Renal cortical epithelial cell (primary cell): ENCODE results near the gene SLC38A10. TPM values are rescaled to one million over a fixed set of nuclear protein-coding genes. Genes with fewer than 3 reads are reported as not detected.

Experiments
- DNase-seq: peaks from one replicate; pipeline ENCODE4 v3.0.0-alpha.2; 2011; ENCODE audit warnings: low read depth
- total RNA-seq: library from RNA; depleted of rRNA; stranded (reverse); fragments of >200 nt; gene quantifications from 2 replicates; pipeline ENCODE4 v1.2.3, GENCODE V29; 2014

SLC38A10 gene
- total RNA-seq, 1 donor from 2014 or later = 127 TPM

DNA sequence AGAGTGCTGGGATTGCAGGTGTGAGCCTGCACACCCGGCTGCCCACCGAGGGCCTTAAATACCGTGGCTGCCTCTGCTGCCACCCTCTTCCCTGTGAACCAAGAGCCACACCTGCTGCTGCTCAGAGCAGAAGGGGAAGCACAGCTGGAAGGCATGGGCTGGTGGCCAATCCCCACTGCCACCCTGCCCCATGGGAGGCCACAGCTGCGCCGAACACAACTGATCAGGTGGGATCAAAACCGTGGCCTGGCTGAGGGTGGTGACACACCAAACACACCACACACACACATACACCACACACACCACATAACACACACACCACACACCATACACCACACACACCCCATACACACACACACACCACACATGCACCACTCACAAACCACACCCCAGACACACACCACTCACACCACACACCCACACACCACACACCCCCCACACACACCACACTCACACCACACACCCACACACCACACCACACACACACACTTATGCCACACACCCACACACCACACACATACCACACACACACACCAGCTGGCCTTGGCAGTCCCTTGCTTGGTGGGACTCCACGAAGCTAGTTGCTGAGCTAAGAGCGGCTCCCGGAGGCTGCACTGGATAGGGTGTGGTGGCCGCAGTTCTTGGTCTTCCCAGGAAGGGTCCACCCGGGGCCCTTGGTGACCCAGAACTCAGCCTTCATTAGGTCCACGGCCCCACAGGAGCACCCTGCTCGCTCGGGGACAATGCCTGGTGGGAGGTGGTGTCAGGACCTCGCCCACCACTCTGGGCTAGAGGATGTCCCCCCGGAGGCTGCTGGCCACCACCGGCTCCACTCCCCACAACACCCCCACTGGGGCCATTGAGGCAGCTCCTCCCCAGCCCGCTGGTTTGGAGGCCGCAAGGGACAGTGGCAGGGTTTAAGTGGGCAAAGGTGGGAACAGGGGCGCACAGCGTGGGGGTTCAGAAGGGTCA is 87.2 kb downstream of the SLC38A10 start:
- DNase-seq = no peak

DNA sequence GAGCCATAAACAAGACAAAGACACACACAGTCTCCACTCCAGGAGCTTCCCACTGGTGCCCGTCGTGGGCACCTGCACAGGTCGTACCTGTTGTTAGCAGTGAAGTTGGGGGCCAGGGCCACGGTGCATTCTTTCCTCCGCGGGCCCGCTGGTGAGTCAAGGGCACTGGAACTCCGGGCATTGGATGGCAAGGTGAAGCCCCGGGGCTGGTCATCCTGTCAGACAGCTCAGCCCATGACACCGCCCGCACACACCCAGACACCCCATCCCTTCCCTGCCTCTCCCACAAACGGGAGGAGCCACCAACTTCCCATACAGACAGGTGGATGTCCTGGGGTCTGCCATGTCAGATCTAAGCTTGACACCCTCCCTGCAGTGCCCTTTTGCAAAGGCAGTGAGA is 88.5 kb downstream of the SLC38A10 start:
- DNase-seq = no peak

DNA sequence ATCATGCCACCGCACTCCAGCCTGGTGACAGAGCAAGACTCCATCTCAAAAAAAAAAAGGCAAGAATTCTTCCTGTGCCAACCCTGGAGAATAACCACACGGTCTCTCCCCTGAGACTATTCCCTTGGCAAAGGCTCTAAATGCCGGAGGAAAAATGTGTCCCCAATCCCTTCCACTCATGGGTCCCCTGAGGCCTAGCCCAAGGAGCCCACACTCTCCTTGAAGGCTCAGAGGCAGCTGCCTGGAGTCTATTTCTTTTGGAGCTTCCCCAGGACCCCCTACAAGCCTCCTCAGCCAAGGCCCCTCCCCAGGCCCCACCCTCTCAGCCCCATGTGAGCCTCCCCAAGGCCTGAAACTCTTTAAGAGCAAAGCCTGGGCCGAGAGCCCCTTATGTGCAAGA is 88.9 kb downstream of the SLC38A10 start:
- no peak for DNase-seq

DNA sequence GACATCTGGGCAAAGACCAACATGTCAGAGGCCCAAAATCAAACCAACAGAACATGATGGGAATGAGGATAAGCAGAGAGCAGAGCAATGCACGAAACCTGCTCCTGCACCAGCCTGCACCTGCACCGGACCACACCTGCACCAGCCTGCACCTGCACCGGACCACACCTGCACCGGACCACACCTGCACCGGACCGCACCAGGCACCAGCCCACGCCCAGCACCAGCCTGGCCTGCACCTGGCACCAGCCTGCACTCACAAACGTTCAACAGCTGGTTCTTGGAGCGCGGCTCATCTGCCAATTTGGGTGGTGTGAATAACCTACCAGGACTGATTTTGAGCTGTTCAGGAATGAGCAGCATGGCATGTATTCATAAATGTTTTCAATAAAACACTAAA is 90.5 kb downstream of the SLC38A10 start:
- DNase-seq = no peak

DNA sequence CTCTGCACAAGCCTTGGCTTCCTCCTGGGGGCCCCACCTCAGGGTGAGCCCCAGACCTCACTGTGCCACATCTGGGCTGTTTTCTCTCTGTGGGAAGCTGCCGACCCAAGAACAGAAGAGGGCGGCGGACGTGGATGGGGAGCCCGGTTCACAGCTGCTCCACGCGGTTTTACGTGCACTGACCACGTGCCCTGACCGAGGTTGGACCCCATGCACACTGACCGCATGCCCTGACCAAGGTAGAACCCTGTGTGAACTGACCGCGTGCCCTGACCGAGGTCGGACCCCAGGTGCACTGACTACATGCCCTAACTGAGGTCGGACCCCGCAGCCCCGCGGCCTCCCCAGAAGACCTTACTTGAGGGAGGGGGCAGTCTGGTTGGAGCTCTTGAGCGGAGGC is 92.0 kb downstream of the SLC38A10 start:
- no peak for DNase-seq

DNA sequence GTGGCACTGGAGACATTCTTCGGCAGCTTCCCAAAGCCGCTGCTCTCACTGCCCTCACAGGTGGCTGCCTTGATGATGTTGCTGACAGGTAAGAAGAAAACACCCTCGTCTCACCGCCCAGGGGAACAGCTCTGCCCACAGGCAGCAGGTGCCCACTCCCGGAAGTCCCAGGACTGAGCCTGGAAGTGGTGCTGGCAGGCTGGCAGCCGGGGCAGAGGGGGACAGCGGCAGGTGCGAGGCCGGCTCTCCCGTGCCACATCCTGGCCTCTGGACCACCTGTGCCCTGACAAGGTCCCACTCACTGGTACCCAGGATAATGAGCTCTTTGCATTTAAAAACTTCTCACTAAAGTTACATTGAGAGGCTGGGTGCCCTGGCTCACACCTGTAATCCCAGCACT is 92.8 kb downstream of the SLC38A10 start:
- DNase-seq = no peak

DNA sequence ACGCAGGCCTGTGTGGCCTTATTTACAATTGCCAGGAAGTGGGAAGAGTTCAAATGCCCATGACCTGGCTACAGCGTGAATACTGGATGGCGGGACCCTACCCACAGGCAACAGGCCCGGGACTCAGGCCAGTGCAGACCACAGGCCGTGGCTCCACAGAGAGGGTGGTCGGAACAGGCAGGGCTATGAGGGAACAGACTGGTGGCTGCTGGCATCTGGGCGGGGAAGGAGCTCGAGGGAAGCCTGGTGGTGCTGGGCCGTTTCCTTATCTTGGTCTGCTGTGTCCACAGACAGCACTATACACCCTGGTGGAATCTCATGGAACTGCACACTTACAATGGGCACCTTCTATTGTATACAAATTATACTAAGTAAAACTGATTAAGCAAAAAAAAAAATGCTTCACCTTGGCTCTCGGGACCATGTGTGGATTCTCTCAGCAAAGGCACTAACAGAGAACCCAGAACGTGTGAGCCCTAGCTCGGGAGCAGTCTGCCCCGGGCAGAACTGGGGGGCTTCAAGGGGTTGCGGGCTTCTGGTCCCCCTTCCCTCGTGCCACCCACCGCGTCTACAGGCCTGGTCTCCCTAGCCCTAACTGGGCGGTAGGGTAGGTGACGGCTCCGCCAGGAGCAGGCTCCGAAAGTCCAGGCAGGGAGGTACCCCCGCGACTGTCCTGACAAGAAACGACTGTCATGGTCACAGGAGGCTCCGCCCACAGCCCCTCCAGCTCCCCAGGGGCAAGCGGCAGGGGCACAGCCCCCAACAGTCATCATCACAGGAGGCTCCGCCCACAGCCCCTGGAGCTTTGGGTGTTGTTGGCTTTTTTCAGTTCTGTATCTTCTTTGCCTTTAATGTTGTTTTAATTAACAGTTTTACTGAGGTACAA is 94.2 kb downstream of the SLC38A10 start:
- DNase-seq = peak; percentile 52

DNA sequence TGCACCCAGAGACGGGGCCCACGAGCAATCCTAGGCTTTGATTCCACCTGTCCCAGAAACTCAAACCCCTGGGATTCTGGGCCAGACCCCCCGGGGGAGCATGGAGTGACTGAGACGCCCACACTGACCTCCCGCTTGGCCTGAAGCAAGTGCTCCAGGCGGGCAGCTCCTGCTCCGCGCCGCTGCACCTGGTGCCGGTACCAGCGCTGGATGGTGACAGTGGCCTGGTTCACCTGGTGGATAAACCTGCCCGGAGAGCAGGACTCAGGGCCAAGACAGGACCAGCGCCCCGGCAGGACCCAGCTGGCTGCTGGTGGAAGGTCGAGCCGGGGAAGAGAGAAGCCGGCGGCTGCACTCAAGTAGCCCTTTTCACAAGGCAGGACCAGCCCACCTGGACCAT is 94.9 kb downstream of the SLC38A10 start:
- no peak for DNase-seq

DNA sequence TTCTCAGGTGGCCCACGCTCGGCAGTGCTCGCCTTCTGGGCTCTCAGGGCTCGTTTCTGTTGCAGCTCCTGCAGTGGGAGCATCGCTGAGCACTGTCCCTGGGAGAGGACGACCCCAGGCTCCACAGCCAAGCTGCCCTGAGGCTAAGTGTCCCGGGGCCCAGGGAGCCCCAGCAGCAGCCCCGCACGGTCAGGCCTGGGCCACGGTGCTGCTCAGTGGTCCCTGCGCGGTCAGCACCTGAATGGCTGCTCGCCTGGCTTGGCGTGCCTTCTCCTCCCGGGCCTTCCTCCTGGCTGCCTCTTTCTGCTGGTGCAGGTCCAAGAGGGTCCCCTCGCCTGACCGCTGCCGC is 95.7 kb downstream of the SLC38A10 start:
- no peak for DNase-seq

DNA sequence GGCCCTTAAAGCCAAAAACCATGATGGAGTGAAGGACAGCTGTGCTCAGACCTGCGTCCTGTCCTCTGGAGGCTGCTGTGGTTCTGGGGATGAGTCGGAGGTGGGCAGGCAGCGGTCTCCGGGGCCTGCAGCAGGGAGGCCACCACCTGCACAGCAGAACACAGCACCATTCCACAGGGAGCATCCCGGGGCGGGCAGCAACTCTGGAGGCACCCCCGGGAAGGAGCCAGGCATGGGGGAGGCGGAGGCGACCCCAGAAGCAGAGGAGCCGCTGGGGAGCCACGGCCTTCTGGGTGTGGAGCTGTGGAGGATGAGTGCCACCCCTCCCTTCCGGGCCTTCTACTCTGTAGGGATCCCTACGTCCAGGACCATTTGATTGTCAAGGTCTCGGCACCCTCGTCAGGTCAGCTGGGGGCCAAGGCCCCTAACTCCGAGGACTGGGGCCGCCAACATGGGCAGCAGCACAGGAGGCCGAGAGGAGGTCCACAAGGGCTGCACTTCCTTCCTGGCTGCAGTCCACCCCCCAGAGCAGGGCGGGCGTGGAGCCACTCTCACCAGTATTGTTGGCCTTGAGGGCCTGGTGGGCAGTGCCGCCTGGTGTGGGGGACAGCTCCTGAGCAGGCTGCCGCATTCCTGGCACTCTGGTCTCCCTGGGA is 96.2 kb downstream of the SLC38A10 start:
- no peak for DNase-seq

DNA sequence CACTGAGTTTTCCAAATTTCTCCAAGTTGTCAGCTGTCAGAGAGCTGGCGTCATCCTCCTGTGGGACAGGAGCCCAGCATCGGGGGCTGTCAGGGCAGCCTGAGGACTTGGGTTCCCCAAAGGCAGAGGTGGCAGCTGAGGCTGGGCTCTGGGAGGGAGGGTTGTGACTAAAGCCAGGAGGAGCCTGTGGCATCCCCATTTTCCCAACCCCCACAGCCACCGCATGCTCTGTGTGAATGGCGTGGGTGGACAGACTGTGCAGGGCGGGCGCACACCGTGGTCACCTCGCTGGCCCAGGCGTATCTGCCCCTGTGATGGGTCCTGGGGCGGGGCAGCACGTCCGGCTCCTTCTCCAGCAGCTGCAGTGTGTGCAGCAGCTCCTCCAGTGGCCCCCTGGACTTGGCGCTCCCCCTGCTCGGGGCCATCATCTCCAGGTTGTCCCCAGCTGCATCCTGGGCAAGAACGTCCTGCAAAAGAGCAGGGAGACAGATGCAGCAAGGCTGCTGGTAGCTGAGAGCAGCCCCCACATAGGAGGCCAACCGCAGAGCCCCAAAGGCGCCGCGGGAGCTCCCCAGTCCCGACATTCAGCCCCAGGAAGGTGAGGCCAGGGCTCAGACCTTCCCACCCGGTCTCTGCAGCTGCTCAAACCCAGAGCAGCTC is 97.1 kb downstream of the SLC38A10 start:
- no peak for DNase-seq

DNA sequence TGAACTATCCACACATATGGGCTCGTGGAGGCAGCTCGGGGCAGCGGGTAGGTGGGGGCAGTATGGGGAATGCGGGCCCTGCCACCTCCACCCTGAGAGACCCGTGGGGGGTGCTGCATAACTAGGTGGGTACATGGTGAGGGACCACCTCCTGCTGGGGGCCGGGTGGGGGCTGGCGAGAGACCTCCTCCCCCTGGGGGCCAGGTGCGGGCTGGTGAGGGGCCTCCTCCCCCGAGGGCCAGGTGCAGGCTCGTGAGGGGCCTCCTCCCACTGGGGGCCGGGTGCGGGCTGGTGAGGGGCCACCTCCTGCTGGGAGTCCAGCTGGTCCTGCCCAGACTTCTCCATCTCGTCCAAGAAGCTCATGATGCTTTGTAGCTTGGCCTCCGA is 97.7 kb downstream of the SLC38A10 start:
- DNase-seq = no peak

DNA sequence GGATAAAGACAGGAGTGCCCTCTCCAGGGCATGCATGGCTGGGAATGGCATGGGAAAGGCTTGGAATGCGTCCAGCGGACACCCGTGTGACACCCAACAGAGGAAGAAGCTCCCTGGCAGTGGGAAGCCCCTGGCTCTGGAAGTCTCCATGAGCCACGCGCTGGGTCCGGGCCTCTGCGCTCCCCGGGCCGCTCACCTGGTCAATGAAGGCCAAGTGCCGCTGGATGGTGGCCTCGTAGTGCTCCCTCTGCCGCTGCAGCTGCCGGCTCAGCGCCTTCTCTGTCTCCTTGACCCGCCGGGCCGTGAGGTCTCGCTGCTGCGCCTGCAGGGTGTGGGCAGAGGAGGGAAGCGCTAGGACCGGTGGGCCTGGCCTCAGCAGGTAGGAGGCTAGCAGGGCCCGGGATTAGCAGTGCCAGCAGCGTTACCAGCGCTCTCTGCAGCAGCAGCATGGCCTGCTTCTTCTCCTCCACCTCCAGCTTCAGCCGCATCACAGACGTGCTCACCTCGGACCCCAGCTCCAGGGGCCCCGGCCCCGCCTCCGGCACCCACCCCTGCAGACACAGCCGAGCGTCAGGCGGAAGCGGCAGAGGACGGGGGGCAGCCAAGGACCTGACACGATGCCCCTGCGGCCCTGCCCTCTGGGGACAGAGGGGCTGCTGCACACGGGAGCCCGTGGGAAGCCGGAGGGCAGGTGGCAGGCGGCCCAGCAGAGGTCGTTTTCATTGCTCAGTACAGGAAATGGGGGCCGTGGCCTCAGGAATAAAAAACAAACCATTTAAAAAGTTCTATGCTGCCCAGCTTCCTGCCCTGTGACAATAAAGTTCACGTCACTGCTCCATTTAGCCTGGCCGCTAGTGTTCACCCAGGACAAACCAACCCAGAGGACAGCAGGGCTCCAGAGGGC is 98.3 kb downstream of the SLC38A10 start:
- DNase-seq = no peak

DNA sequence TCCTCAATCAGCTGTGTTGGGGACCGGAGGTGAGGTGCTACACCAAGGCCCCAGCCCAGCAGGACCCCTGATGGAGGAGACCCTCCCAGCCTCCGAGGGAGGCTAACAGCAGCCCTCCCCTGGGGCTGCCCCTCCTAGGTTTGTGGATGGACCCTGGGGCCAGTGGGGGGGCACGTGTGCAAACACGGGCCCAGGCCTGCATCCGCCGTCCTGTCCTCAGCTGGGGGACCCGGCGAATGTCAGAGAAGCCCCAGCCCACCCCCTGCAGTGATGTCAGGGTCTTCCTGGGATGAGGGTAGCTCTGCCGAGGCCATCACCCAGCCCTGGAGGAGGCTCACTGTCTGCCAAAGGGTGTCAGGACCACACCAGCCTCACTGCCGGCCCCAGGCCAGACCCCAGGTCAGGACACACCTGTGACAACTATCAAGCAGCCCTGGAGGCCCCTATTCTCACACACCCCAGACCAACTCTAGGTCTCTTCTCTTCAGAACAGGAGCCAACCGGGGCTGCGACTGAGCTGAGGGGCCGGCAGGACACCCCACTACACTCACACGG is 99.1 kb downstream of the SLC38A10 start:
- DNase-seq = no peak

Other genes with a start within 250 kb of the SLC38A10 start
- gene PVALEF, start 129.8 kb downstream of the SLC38A10 start, total RNA-seq = not detected in 2 replicates
- gene AATK, start 129.1 kb downstream of the SLC38A10 start, total RNA-seq = 0.20 and 0.52 TPM in 2 replicates
- gene CEP131, start 72.3 kb downstream of the SLC38A10 start, total RNA-seq = 9.6 and 10.7 TPM in 2 replicates
- gene TEPSIN, start 56.3 kb downstream of the SLC38A10 start, total RNA-seq = 9.4 and 14.0 TPM in 2 replicates
- 24.7 and 40.5 TPM in 2 replicates for gene NDUFAF8, start 56.0 kb downstream of the SLC38A10 start, total RNA-seq
- 0.69 and 13.2 TPM in 2 replicates for gene BAHCC1, start 100.2 kb upstream of the SLC38A10 start, total RNA-seq
- gene ACTG1, start 217.5 kb upstream of the SLC38A10 start, total RNA-seq = 4,821 and 6,713 TPM in 2 replicates
- 3.1 and 4.7 TPM in 2 replicates for gene FSCN2, start 233.1 kb upstream of the SLC38A10 start, total RNA-seq